DOHH2 (cell line): Measurements from ENCODE around the gene CAND1.

Experiments used
- H3F3A ChIP-seq: fragments of 200-600 bp; sonication (generic), shearing (Covaris generic); 2 replicates; pipeline ENCODE4 v1.6.0; 2016; ENCODE audit warnings: antibody characterized with exemption, mild to moderate bottlenecking; ENCODE audit not compliant: control insufficient read depth, insufficient read depth
- H3K27ac ChIP-seq: fragments of 200-600 bp; sonication (generic); 2 replicates; pipeline ENCODE4 v1.5.1; 2014; ENCODE audit warnings: low read depth, mild to moderate bottlenecking, low read length, moderate library complexity
- H3K27me3 ChIP-seq: fragments of 200-600 bp; sonication (generic); 2 replicates; pipeline ENCODE4 v1.6.1; 2014; ENCODE audit warnings: mild to moderate bottlenecking, low read length, mixed read lengths; ENCODE audit not compliant: control insufficient read depth
- H3K36me3 ChIP-seq: fragments of 200-600 bp; sonication (generic); 2 replicates; pipeline ENCODE4 v1.6.1; 2014; ENCODE audit warnings: mild to moderate bottlenecking, low read length, moderate library complexity, mixed read lengths; ENCODE audit not compliant: control insufficient read depth
- H3K4me1 ChIP-seq: fragments of 200-600 bp; sonication (generic); 2 replicates; pipeline ENCODE4 v1.6.1; 2014; ENCODE audit warnings: mild to moderate bottlenecking, low read length, mixed read lengths; ENCODE audit not compliant: control insufficient read depth
- H3K4me2 ChIP-seq: fragments of 200-600 bp; sonication (generic); 2 replicates; pipeline ENCODE4 v1.6.0; 2014; ENCODE audit warnings: mild to moderate bottlenecking, low read length, moderate library complexity
- H3K4me3 ChIP-seq: fragments of 200-600 bp; sonication (generic); 2 replicates; pipeline ENCODE4 v1.5.1; 2014; ENCODE audit warnings: mild to moderate bottlenecking, low read length, mixed read lengths
- H3K79me2 ChIP-seq: fragments of 200-600 bp; sonication (generic); 2 replicates; pipeline ENCODE4 v1.6.1; 2014; ENCODE audit warnings: mild to moderate bottlenecking, low read length, mixed read lengths; ENCODE audit not compliant: control insufficient read depth
- H3K9me2 ChIP-seq: fragments of 200-600 bp; sonication (generic); replicated peaks from 2 replicates; pipeline ENCODE4 v1.6.1; 2014; ENCODE audit warnings: mild to moderate bottlenecking, low read length, mixed read lengths; ENCODE audit not compliant: control insufficient read depth
- H3K9me3 ChIP-seq: fragments of 200-600 bp; sonication (generic); 2 replicates; pipeline ENCODE4 v1.6.1; 2014; ENCODE audit warnings: antibody characterized with exemption, low read length, mixed read lengths; ENCODE audit not compliant: control insufficient read depth, insufficient read depth
- H4K20me1 ChIP-seq: fragments of 200-600 bp; sonication (generic); 2 replicates; pipeline ENCODE4 v1.6.0; 2014; ENCODE audit warnings: low read depth, mild to moderate bottlenecking, antibody characterized with exemption, low read length, moderate library complexity; ENCODE audit not compliant: control insufficient read depth, insufficient read depth
- CTCF ChIP-seq: fragments of 200-600 bp; sonication (generic); IDR thresholded peaks from one replicate; pipeline ENCODE4 v1.5.1; 2014; ENCODE audit warnings: antibody characterized with exemption, mild to moderate bottlenecking, low read depth, low read length; ENCODE audit not compliant: poor library complexity, severe bottlenecking
- EZH2phosphoT487 ChIP-seq: fragments of 200-600 bp; sonication (generic); IDR thresholded peaks from 2 replicates; pipeline ENCODE4 v1.6.1; 2017; ENCODE audit warnings: borderline replicate concordance, mild to moderate bottlenecking, antibody characterized with exemption, low read length, moderate library complexity, mixed read lengths

Gene CAND1

GRCh38 chr12:67271976-67272375 is 2.8 kb downstream of the CAND1 start:
- H4K20me1 ChIP-seq, result peaks cover 39% of the 10 kb centered on the region

GRCh38 chr12:67274186-67274585 is 5.0 kb downstream of the CAND1 start:
- H3K9me2 ChIP-seq, result no peaks in the 10 kb centered on the region
- peaks cover 31% of the 10 kb centered on the region for H3K4me1 ChIP-seq
- peaks cover 57% of the 10 kb centered on the region for H4K20me1 ChIP-seq
- H3K4me2 ChIP-seq, result no peak overlapping the region; the same call in 1 of the 2 replicates
- peaks cover 98% of the 10 kb centered on the region for H3K79me2 ChIP-seq
- no peak overlapping the region for H3K27ac ChIP-seq
- peaks cover 95% of the 10 kb centered on the region for H3K36me3 ChIP-seq
- no peaks in the 10 kb centered on the region for H3K9me3 ChIP-seq
- TF ChIP-seq CTCF, result no peak
- no peak for TF ChIP-seq EZH2phosphoT487
- no peak overlapping the region for H3K4me3 ChIP-seq
- no peaks in the 10 kb centered on the region for H3K27me3 ChIP-seq
- H3F3A ChIP-seq, result no peaks in the 10 kb centered on the region

More at GRCh38 chr12:67271976-67272375, 2.8 kb downstream of the CAND1 start:
- H3K79me2 ChIP-seq, result peaks cover 83% of the 10 kb centered on the region
- no peak overlapping the region for H3K27ac ChIP-seq
- H3F3A ChIP-seq, result no peaks in the 10 kb centered on the region
- TF ChIP-seq CTCF (no peak), EZH2phosphoT487 (no peak)
- H3K4me2 ChIP-seq, result peak overlapping the region; percentile 81
- no peaks in the 10 kb centered on the region for H3K9me2 ChIP-seq
- H3K27me3 ChIP-seq, result no peaks in the 10 kb centered on the region
- H3K4me1 ChIP-seq, result peaks cover 39% of the 10 kb centered on the region
- peak overlapping the region; percentile 85 for H3K4me3 ChIP-seq
- H3K9me3 ChIP-seq, result no peaks in the 10 kb centered on the region
- peaks cover 73% of the 10 kb centered on the region for H3K36me3 ChIP-seq

- no peak overlapping the region for H3K4me3 ChIP-seq
- no peak overlapping the region for H3K27ac ChIP-seq
- TF ChIP-seq CTCF, result no peak
- TF ChIP-seq EZH2phosphoT487, result no peak
- no peaks in the 10 kb centered on the region for H3F3A ChIP-seq
- H3K4me1 ChIP-seq, result peaks cover 31% of the 10 kb centered on the region
- H3K4me2 ChIP-seq, result no peak overlapping the region
- no peaks in the 10 kb centered on the region for H3K27me3 ChIP-seq
- peaks cover 100% of the 10 kb centered on the region for H3K79me2 ChIP-seq
- H3K36me3 ChIP-seq, result peaks cover 97% of the 10 kb centered on the region
- no peaks in the 10 kb centered on the region for H3K9me2 ChIP-seq
- peaks cover 63% of the 10 kb centered on the region for H4K20me1 ChIP-seq
- H3K9me3 ChIP-seq, result no peaks in the 10 kb centered on the region
These were observed 6.3 kb downstream of the CAND1 start for GRCh38 chr12:67275380-67275913.
